GM12891 (cell line): ENCODE measurements around the gene ENTPD2.

Experiments used
- POLR2A ChIP-seq: IDR thresholded peaks from 2 replicates; pipeline ENCODE4 v1.6.1; 2011; ENCODE audit warnings: low read depth, low read length, control low read depth
- SPI1 ChIP-seq: IDR thresholded peaks from 2 replicates; pipeline ENCODE4 v1.6.1; 2011; ENCODE audit warnings: low read depth, low read length, control low read depth
- TAF1 ChIP-seq: IDR thresholded peaks from 2 replicates; pipeline ENCODE4 v1.6.1; 2011; ENCODE audit warnings: low read depth, low read length, control low read depth

- no peak for TF ChIP-seq TAF1
- no peak for TF ChIP-seq SPI1
- no peak for TF ChIP-seq POLR2A
Measured at GRCh38 chr9:137002646-137003041, 51.2 kb downstream of the ENTPD2 start.
